HG02759 (cell line): Measurements from ENCODE around the gene MAGI2.
"Not testable (repeated sequence)": the region's sequence is repeated elsewhere in the genome, so short reads cannot be mapped to it uniquely, and the experiment has no call there.

Source experiments
- ATAC-seq: cut with Tn5 transposase; IDR thresholded peaks from one replicate; pipeline ENCODE4 v1.9.1; 2021; ENCODE audit warnings: mild to moderate bottlenecking, moderate library complexity; ENCODE audit not compliant: unreplicated experiment

The MAGI2 gene

GRCh38 chr7:78514634-78515033 lies 938.8 kb downstream of the MAGI2 start:
- no peak for ATAC-seq

- ATAC-seq: peak; percentile 49
Measured at GRCh38 chr7:78510580-78511188, 942.8 kb downstream of the MAGI2 start.

- not testable (repeated sequence) for ATAC-seq
Measured at GRCh38 chr7:78503301-78503700, 950.2 kb downstream of the MAGI2 start.

- no peak for ATAC-seq
Measured at GRCh38 chr7:78501064-78501463, 952.4 kb downstream of the MAGI2 start.

- ATAC-seq: no peak
Measured at GRCh38 chr7:78499971-78500370, 953.5 kb downstream of the MAGI2 start.

GRCh38 chr7:78499283-78499682 lies 954.2 kb downstream of the MAGI2 start:
- ATAC-seq: no peak

- ATAC-seq: no peak
Measured at GRCh38 chr7:78497728-78498427, 955.6 kb downstream of the MAGI2 start.

- ATAC-seq: no peak
Measured at GRCh38 chr7:78496096-78496630, 957.3 kb downstream of the MAGI2 start.

GRCh38 chr7:78493401-78493800 lies 960.1 kb downstream of the MAGI2 start:
- no peak for ATAC-seq

- no peak for ATAC-seq
Measured at GRCh38 chr7:78492146-78492545, 961.3 kb downstream of the MAGI2 start.

- ATAC-seq: no peak
Measured at GRCh38 chr7:78490524-78490923, 962.9 kb downstream of the MAGI2 start.

GRCh38 chr7:78489476-78490240 lies 963.8 kb downstream of the MAGI2 start:
- no peak for ATAC-seq

- ATAC-seq: no peak
Measured at GRCh38 chr7:78487464-78487863, 966.0 kb downstream of the MAGI2 start.

GRCh38 chr7:78479348-78479747 lies 974.1 kb downstream of the MAGI2 start:
- no peak for ATAC-seq

GRCh38 chr7:78476851-78477405 lies 976.5 kb downstream of the MAGI2 start:
- no peak for ATAC-seq

- ATAC-seq: no peak
Measured at GRCh38 chr7:78473571-78474301, 979.7 kb downstream of the MAGI2 start.

GRCh38 chr7:78473021-78473420 lies 980.4 kb downstream of the MAGI2 start:
- no peak for ATAC-seq

GRCh38 chr7:78472519-78472918 lies 980.9 kb downstream of the MAGI2 start:
- ATAC-seq: no peak

- ATAC-seq: no peak
Measured at GRCh38 chr7:78465894-78466293, 987.6 kb downstream of the MAGI2 start.

GRCh38 chr7:78463039-78463438 lies 990.4 kb downstream of the MAGI2 start:
- no peak for ATAC-seq

GRCh38 chr7:78450706-78451105 lies 1002.8 kb downstream of the MAGI2 start:
- no peak for ATAC-seq
